Endothelial cell of umbilical vein (primary cell): ENCODE data around the gene KRT8. TPM values are rescaled to one million over a fixed set of nuclear protein-coding genes. Genes with fewer than 3 reads are reported as not detected.

Source experiments
- BruUV-seq: library from RNA; stranded (reverse); fragments of 400-500 nt; replicated peaks from 2 replicates; lab custom pipeline; 2021; lab: Mats Ljungman, UMichigan
- CTCF ChIA-PET: fragments of 300-600, 350-600 bp; sonication (Branson Sonifier 250); formaldehyde crosslinking; loops from one replicate; lab custom pipeline; 2021; ENCODE audit warnings: antibody characterized with exemption, inconsistent platforms; lab: Charles Lee
- POLR2A ChIA-PET: fragments of 300-600, 350-600 bp; sonication (Branson Sonifier 250); formaldehyde crosslinking; loops from one replicate; lab custom pipeline; 2021; ENCODE audit warnings: antibody characterized with exemption, inconsistent platforms; lab: Charles Lee
- DNase-seq: peaks from one replicate; pipeline ENCODE4 v3.0.0-alpha.2; 2011; ENCODE audit warnings: low read depth, low spot score
- FAIRE-seq: peaks from 2 replicates; lab custom pipeline; 2011; peaks lifted over from hg19 to GRCh38; lab: Jason Lieb, UNC
- H2AFZ ChIP-seq: 2 replicates; pipeline ENCODE4 v1.6.0; 2012; ENCODE audit warnings: low read depth, low read length, control low read depth, inconsistent platforms
- H3K27ac ChIP-seq: 2 replicates; pipeline ENCODE4 v1.5.1; 2011; ENCODE audit warnings: low read depth, mild to moderate bottlenecking, control low read depth, low read length, moderate library complexity; ENCODE audit not compliant: insufficient read depth
- H3K27me3 ChIP-seq, 2 experiments: 2 replicates each; pipeline versions ENCODE4 v1.6.0 to v1.6.1; 2011; ENCODE audit warnings: low read length in 2 of 2, mixed read lengths in 1 of 2; ENCODE audit not compliant: control insufficient read depth in 2 of 2, insufficient read depth in 2 of 2
- H3K36me3 ChIP-seq, 2 experiments: 2 replicates in 1 of 2; 3 replicates in 1 of 2; pipeline ENCODE4 v1.5.1; 2011; ENCODE audit warnings: low read length in 2 of 2, mild to moderate bottlenecking in 1 of 2, moderate library complexity in 1 of 2; ENCODE audit not compliant: control insufficient read depth in 2 of 2, insufficient read depth in 2 of 2; ENCODE audit errors: extremely low read depth in 1 of 2
- H3K4me1 ChIP-seq: 3 replicates; pipeline ENCODE4 v1.5.1; 2011; ENCODE audit warnings: mild to moderate bottlenecking, low read length; ENCODE audit not compliant: control insufficient read depth, insufficient read depth; ENCODE audit errors: extremely low read depth
- H3K4me2 ChIP-seq: 2 replicates; pipeline ENCODE4 v1.6.1; 2011; ENCODE audit warnings: low read length, control low read depth, mixed read lengths; ENCODE audit not compliant: insufficient read depth
- H3K4me3 ChIP-seq, 3 experiments: fragments of 200-600 bp in 1 of 3; sonication (generic), shearing (Covaris generic) in 1 of 3; replicated peaks in 1 of 3; 2 replicates each; pipeline ENCODE4 v1.5.1; 2011 to 2016; ENCODE audit warnings: control low read depth in 3 of 3, low read length in 3 of 3, mild to moderate bottlenecking in 2 of 3, inconsistent platforms in 1 of 3, low read depth in 1 of 3, moderate library complexity in 1 of 3; ENCODE audit not compliant: insufficient read depth in 1 of 3
- H3K79me2 ChIP-seq: 2 replicates; pipeline ENCODE4 v1.6.0; 2012; ENCODE audit warnings: low read length, inconsistent platforms; ENCODE audit not compliant: control insufficient read depth, insufficient read depth
- H3K9ac ChIP-seq: replicated peaks from 2 replicates; pipeline ENCODE3; 2011; ENCODE audit warnings: low read length, control low read depth; ENCODE audit not compliant: insufficient read depth; ENCODE audit errors: extremely low read depth
- H3K9me1 ChIP-seq: replicated peaks from 3 replicates; pipeline ENCODE4 v1.6.0; 2011; ENCODE audit warnings: mild to moderate bottlenecking, low read length; ENCODE audit not compliant: control insufficient read depth, insufficient read depth; ENCODE audit errors: extremely low read depth
- H3K9me3 ChIP-seq: replicated peaks from 2 replicates; pipeline ENCODE4 v1.5.1; 2012; ENCODE audit warnings: low read length, inconsistent platforms; ENCODE audit not compliant: control insufficient read depth, insufficient read depth
- H4K20me1 ChIP-seq: replicated peaks from 2 replicates; pipeline ENCODE3; 2011; ENCODE audit warnings: mild to moderate bottlenecking, low read length; ENCODE audit not compliant: control insufficient read depth, insufficient read depth; ENCODE audit errors: extremely low read depth
- FOS ChIP-seq: IDR thresholded peaks from 2 replicates; pipeline ENCODE4 v1.6.1; 2011; ENCODE audit warnings: mild to moderate bottlenecking, low read length, moderate library complexity, borderline replicate concordance; ENCODE audit not compliant: insufficient read depth
- GATA2 ChIP-seq: IDR thresholded peaks from 2 replicates; pipeline ENCODE4 v1.7.0; 2011; ENCODE audit warnings: low read depth, mild to moderate bottlenecking, moderate library complexity, mixed read lengths, low read length; ENCODE audit not compliant: insufficient read length, insufficient read depth
- JUN ChIP-seq: IDR thresholded peaks from 2 replicates; pipeline ENCODE4 v1.6.1; 2011; ENCODE audit warnings: borderline replicate concordance, low read depth; ENCODE audit not compliant: insufficient read length, insufficient read depth
- MYC ChIP-seq: IDR thresholded peaks from one replicate; pipeline ENCODE4 v1.6.1; 2011; ENCODE audit warnings: mild to moderate bottlenecking, low read depth, low read length
- POLR2A ChIP-seq: IDR thresholded peaks from 2 replicates; pipeline ENCODE4 v1.6.1; 2012; ENCODE audit warnings: low read depth, mild to moderate bottlenecking, control low read depth, low read length
- dilution Hi-C: fragments of 300-500 bp; cut with MboI; formaldehyde crosslinking; loops from one replicate; pipeline ENCODE4 v1.15.0; 2019; ENCODE audit warnings: low sequenced_read_pairs; ENCODE audit not compliant: extremely low pct_ligation_motif_present
- intact Hi-C: fragments of 100-400 bp; cut with micrococcal nuclease; formaldehyde crosslinking; loops from one replicate; pipeline ENCODE4 v1.10.0; 2022
- polyA plus RNA-seq, 4 experiments: library from polyadenylated mRNA; depleted of rRNA in 3 of 4; stranded (reverse) in 3 of 4; unstranded in 1 of 4; fragments of >200 nt; gene quantifications; 2 replicates each; pipeline versions ENCODE4 v1.2.1 to v1.2.3, GENCODE V29; 2011 to 2012; ENCODE audit warnings: missing spikeins in 1 of 4
- total RNA-seq: library from RNA; stranded (reverse); gene quantifications from 2 replicates; pipeline ENCODE4 v1.2.3, GENCODE V29; 2021
- TF ChIP-seq, protein P1 (sequence below), 2 donors: IDR thresholded peaks; 1 replicate in 1 of 2; 2 replicates in 1 of 2; pipeline ENCODE4 v1.5.1; 2011; ENCODE audit warnings: low read length in 2 of 2, mild to moderate bottlenecking in 2 of 2, moderate library complexity in 2 of 2, control low read depth in 1 of 2, inconsistent platforms in 1 of 2, low read depth in 1 of 2; ENCODE audit not compliant: insufficient read depth in 1 of 2; ENCODE audit errors: extremely low read depth in 1 of 2
- TF ChIP-seq, protein P2 (sequence below): IDR thresholded peaks from 2 replicates; pipeline ENCODE4 v1.6.1; 2011; ENCODE audit not compliant: insufficient read depth, insufficient read length

The KRT8 gene
- total and polyA plus RNA-seq, 2 donors (not counting 3 experiments of a cell fraction or from before 2014, with no cell fraction given): 23.5 to 31.7 TPM

- no peaks in the 10 kb centered on the region for H3K9me1 ChIP-seq
- no peak overlapping the region for H3K27ac ChIP-seq
- dilution Hi-C loops: loop anchor here (25.0 kb wide), 1 partner anchor 91 kb away; no protein-coding TSS in a partner anchor
- H3K9ac ChIP-seq: no peak overlapping the region
- DNase-seq (no peak), FAIRE-seq (no peak)
- H3K27me3 ChIP-seq: no peaks in the 10 kb centered on the region
- H4K20me1 ChIP-seq: no peaks in the 10 kb centered on the region
- H2AFZ ChIP-seq: no peak overlapping the region
- intact Hi-C loops: no loop called here
- H3K4me3 ChIP-seq: no peak overlapping the region
- H3K79me2 ChIP-seq: no peaks in the 10 kb centered on the region
- ChIA-PET CTCF (interaction anchor here (1.1 to 7.3 kb wide), 5 partner anchors 11 to 84 kb away, joined by 3 to 72 read pairs (median 13); no protein-coding TSS in a partner anchor), POLR2A (no interaction called here)
- no peaks in the 10 kb centered on the region for H3K36me3 ChIP-seq
- TF ChIP-seq, protein P1, sequence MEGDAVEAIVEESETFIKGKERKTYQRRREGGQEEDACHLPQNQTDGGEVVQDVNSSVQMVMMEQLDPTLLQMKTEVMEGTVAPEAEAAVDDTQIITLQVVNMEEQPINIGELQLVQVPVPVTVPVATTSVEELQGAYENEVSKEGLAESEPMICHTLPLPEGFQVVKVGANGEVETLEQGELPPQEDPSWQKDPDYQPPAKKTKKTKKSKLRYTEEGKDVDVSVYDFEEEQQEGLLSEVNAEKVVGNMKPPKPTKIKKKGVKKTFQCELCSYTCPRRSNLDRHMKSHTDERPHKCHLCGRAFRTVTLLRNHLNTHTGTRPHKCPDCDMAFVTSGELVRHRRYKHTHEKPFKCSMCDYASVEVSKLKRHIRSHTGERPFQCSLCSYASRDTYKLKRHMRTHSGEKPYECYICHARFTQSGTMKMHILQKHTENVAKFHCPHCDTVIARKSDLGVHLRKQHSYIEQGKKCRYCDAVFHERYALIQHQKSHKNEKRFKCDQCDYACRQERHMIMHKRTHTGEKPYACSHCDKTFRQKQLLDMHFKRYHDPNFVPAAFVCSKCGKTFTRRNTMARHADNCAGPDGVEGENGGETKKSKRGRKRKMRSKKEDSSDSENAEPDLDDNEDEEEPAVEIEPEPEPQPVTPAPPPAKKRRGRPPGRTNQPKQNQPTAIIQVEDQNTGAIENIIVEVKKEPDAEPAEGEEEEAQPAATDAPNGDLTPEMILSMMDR (IDR thresholded peaks at IDR 0.05; ENCODE audit: extremely low read depth in 1 of 2, insufficient read depth in 1 of 2, low read depth in 1 of 2, low read length in 2 of 2): no peak
- TF ChIP-seq, protein P2, sequence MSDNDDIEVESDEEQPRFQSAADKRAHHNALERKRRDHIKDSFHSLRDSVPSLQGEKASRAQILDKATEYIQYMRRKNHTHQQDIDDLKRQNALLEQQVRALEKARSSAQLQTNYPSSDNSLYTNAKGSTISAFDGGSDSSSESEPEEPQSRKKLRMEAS: no peak
- TF ChIP-seq JUN (no peak), FOS (no peak), POLR2A (no peak), MYC (no peak), GATA2 (no peak)
- no peaks in the 10 kb centered on the region for H3K4me1 ChIP-seq
- BruUV-seq: no TSS peak
- H3K4me2 ChIP-seq: no peak overlapping the region
- no peaks in the 10 kb centered on the region for H3K9me3 ChIP-seq
Measured at GRCh38 chr12:52896190-52897100, 8.4 kb downstream of the KRT8 start.
